ENCODE data around the gene NTRK2.
A peak's percentile ranks its signal among the peaks of the same experiment; 100 is the strongest.

Gene NTRK2

DNA sequence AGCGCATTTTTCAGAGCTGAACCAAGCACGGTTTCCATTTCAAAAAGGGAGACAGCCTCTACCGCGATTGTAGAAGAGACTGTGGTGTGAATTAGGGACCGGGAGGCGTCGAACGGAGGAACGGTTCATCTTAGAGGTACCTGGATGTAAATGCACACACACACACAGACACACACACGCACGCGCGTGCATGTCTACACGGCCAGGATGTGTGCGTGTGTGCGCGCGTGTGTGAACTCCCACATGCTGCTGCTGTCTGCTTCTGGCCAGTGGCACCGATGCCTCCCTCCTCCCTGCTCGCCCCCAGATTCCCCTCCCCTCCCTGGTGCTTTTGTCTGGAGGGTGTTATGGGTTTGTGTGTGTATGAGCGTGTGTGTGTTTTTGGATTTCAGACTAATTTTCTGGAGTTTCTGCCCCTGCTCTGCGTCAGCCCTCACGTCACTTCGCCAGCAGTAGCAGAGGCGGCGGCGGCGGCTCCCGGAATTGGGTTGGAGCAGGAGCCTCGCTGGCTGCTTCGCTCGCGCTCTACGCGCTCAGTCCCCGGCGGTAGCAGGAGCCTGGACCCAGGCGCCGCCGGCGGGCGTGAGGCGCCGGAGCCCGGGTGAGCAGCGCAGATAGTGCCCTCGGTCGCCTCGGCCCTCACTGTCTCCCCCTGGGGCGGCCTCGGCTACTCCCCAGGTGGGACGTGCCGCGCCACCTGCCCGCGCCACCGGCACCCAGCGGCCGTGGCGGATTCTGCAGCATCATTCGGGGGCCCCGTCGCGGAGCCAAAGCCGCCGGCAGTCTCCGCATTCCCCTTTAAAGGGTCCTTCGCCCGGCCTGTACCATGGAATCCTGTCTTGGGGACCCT is at the start of gene NTRK2:
Gene NTRK2, plus strand, starts transcription at position 442 of the 850 bp plus-strand sequence. CDS start 1,020 bp downstream, outside the sequence.
- peak; percentile 20 for DNase-seq

DNA sequence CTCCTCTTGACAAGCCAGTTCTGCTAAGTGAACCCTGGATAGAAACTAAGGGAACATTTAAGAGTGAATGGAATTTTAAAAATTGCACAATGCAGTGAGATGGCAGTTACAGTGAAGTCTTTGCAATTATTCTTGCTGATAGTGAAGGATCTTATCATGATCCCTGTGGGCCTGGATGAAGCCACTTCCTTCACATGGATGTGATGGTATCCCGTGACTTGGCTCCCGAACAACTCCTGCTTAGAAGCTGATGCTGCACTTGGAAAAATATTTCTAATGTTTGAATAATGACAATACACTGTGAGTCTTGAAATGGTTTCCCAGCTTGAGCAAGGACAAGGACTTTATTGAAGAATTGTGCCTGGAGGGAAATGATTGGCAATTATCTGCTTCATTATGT is 49.2 kb upstream of the NTRK2 start:
- DNase-seq = no peak

DNA sequence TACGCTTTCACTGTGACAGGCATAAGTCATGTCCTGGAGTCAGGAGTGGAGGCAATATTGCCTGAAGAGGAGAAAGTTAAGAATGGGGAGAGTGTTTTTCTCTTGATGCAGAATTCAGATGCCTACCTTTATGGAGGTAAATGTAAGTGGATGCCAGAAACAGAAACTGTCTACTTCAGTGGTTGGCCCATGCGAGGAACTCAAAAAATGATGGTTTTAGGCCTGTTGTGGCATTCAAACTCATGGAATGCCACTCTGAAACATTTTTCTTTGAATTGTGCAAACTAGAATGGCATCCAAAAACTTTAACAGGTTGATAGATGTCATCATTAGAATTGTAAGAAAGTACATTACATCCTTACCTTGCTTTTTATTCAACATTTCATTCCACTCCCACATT is 47.7 kb upstream of the NTRK2 start:
- no peak for DNase-seq

DNA sequence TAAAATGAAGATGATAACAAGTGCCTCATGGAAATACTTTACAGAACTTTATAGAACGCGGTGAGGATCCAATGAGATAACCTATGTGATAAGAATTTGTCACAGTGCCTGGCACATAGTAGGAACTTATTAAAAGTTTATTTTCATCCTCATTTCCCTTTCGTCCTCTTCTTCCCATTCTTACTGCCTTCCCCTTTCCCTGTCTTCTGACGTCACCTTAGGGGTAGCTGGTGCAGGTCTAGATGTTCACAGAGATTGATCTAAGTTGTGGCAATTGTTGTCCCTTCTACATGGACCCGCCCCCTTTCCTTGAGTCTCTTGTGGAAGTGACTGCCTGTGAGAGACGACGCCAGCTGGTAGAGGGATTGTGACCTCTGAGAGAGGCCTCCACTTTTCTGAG is 46.5 kb upstream of the NTRK2 start:
- no peak for DNase-seq

DNA sequence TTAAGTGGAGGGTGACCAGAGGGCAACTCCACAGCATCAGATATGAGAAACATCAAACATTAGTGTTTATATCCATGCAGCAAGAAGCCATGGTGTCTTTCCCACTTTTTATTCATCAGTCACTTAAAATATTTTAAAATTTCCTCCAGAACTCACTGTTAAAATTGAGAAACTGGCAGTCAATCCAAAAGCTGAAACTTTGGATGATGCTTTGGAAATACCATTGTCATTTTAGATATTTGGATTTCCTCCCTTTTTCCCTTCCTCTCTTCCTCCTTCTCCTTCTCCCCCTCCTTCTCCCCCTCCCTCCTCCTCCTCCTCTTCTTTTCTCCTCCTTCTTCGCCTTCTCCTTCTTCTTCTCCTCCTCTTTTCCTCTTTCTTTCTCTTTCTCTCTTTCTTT is 33.1 kb upstream of the NTRK2 start:
- no peak for DNase-seq

DNA sequence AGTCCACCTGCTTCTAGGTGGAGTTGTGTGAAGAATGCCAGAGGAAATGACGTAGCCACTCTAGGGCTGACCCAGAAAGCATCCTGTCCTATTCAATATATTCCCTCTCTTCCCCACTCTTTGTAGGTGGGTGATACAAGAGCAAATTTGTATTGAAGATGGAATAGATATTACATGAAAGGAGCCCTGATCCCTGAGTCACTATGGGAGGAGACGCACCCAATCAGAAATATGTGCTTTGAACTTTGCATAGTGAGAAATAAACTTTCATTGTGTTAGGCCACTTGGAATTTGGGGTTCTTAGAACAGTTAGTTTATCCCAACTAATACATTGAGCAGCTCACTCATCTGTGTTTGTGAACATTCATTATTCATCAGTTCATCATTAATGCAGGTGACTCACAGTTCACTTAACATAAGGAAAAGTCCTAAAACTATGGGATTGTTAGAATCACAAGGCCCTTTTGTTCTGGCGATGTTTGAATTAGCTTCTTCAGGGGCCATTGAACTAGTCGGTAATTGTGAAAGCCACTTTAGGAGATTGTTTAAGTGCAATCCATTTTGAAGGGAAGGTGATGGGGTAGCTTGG is 26.9 kb upstream of the NTRK2 start:
- no peak for DNase-seq

DNA sequence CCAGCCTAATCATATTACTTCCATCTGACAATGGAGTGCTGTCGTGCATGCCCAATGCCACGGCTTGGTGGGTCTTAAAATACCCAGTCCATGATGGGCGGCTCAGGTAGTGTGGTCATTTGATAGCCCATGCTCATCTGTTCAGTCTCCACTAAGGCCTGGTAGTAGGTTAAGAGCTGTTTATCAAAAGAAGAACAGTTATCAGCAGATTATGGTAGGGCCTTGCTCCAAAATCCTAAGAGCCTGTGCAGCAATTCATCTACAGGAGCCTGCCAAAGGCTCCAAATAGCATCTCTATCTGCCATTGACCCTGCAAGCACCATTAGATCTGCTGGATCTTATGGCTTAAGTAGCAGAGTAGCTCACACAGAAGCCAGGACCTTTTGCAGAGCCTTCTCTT is 21.8 kb upstream of the NTRK2 start:
- DNase-seq = no peak

DNA sequence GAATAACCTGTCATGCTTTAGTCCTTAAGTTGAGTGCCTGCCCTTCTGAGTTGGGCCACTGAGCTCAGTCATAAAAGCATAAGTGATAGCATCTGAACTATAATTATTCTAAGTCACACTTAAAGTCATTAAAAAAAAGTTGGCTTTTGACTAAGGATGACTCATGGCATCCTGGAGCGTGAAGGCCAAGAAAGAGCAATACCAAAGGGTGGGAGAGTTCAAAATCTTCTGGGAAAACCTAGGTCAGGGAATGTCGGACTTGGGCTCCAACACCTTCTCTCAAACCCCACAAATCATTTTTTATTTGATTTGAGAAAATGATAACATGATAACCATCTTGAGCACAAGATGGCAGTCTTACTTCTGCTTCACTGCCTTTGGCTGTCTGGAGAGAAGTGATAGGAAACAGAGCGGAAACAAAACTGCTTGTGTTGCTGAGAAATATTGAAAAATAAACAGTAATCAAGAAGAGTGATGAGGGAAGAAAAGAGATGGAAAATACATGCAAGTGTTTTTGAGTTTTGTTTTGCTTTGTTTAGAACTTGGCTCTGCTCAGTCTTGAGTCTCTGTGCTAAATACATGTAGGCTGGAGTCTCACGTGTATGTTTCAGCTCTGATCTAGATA is 16.9 kb upstream of the NTRK2 start:
- no peak for DNase-seq

DNA sequence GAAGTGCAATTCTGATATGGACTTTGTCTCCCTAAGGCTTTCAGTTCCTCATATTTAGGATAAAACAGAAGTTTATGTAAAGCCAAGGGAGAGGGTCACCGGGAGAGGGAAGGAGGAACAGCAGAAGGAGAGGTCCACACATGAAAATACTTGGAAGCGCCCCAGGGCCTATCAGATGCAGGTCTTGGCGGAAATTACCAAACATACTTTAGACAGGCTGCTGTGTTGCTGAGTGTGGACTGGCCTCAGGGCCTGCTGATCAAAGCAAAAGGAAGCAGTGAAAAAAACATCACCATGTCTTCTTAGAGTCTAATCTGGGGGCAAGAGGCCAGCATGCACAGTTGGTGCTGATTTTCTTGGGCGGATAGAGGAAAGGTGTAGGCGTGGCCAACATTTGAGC is 14.1 kb upstream of the NTRK2 start:
- no peak for DNase-seq

DNA sequence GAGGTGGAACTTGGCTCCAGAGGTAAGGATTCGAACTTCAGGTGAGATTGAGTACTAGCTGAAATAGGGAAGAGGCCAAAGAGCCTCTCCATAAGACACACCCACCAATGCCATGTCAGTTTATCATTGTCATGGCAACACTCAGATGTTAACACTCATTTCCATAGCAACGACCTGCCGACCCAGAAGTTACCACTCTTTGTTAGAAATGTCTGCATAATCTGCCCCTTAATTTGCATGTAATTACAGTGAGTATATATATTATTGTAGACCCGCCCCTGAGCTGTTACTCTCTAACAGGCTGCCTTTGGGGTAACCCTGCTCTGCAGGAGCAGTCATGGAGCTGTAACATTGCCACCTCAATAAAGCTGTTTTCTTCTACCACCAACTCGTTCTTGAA is 10.2 kb upstream of the NTRK2 start:
- no peak for DNase-seq

DNA sequence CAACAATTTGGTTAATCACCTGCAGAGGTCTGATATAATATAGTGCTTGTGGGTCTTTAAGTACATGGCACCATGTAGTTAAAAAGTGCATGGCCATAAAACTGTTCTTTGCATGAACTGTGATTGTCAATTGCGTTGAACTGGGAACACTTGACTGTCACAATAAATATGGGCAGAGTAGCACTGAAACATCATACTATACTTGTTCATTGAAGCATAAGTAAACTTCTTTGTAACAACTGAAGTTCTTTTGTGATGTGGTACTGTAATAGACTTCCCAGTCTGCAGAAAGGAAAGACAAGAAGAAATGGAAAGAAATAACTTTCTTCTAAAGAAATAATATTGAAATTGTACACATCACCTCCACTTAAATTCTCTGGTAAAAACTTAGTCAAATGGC is 9.8 kb upstream of the NTRK2 start:
- DNase-seq = no peak

DNA sequence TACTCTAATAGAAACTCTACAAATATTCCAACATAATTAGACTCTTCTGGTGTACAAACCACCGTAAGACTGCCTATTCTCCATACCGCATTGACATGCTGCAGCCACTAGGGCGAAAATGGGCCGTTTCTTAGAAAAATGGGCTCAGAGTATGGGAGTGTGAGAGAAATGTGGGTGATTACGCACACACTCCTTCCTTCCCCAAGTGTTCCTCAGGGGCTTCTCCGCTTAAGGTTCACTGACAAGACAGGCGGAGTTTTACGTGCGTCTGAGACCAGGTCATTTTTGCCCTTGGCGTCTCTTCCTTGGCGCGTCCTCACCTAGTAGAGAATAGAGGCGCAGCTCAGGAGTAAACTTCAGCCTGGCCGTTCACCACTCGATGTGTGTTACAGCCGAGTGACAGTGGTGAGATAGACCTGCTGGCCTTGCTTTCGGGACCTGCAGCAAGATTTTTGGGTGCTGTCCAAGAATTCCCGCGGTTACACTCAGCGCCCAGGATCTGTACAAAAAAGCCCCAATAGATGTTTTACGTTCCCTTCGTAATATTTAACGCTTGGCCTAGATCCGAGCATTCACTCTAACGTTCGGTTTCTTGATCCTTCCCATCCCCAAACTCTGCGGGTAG is 1.8 kb upstream of the NTRK2 start:
- no peak for DNase-seq

DNA sequence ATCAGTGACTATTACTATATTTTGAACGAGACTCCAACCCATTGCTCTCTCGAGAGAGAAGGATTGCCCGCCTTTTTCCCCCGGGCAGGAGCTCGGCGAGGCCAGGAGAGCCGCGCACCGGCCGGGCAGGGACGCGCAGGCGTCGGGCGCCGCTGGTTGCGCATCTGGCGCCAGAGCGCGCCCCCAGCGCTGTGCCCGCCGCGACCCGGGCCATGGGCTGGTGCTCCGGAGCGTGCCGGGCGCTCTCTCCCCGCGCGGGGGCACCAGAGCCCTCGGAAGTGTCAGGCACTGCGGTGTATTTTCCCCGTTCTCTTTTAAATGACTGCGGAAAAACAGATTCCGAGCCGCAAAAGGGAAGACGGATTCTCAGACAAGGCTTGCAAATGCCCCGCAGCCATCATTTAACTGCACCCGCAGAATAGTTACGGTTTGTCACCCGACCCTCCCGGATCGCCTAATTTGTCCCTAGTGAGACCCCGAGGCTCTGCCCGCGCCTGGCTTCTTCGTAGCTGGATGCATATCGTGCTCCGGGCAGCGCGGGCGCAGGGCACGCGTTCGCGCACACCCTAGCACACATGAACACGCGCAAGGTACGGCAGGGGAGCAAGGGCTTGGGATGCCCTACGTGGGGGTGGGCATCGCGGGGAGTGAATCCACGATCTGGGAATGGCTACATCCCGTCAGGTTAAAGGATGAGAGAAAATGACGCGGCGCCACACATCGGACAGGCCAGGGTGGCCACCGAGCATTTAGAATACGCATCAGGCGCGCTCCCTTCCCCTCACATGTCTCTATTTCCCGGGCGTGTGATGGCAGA is 1.1 kb upstream of the NTRK2 start:
- peak; percentile 45 for DNase-seq

DNA sequence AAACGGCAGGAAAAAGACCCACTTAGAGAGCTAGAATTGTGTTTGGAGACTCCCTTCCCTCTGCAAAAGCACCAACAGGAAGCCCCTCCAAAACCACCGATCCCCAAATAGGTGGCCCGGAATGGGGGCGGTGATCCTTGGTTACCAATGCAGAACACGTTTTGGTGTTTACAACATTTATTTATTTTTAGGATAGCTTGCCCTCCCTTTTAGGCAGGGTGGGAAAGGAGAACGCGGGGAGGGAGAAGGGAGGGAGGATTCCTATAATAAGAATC is 579 bp upstream of the NTRK2 start:
- no peak for DNase-seq

DNA sequence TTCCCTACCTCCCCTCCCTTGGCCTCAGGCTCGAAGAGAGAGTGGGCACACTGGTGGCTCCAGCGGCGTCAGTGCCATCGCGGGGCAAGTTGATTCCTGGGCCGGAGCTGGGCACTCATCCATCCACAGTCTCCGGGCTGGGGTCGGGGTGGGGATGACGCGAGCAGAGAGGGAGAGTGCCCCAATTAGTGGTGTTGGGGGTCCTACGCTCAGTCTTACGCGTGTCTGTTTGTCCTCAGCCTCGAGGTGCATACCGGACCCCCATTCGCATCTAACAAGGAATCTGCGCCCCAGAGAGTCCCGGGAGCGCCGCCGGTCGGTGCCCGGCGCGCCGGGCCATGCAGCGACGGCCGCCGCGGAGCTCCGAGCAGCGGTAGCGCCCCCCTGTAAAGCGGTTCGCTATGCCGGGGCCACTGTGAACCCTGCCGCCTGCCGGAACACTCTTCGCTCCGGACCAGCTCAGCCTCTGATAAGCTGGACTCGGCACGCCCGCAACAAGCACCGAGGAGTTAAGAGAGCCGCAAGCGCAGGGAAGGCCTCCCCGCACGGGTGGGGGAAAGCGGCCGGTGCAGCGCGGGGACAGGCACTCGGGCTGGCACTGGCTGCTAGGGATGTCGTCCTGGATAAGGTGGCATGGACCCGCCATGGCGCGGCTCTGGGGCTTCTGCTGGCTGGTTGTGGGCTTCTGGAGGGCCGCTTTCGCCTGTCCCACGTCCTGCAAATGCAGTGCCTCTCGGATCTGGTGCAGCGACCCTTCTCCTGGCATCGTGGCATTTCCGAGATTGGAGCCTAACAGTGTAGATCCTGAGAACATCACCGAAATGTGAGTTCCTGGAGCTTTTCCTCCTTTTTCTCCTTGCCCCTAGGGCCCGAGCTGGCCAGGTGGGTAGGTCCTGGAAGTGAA is 861 bp downstream of the NTRK2 start:
- DNase-seq = peak; percentile 11

DNA sequence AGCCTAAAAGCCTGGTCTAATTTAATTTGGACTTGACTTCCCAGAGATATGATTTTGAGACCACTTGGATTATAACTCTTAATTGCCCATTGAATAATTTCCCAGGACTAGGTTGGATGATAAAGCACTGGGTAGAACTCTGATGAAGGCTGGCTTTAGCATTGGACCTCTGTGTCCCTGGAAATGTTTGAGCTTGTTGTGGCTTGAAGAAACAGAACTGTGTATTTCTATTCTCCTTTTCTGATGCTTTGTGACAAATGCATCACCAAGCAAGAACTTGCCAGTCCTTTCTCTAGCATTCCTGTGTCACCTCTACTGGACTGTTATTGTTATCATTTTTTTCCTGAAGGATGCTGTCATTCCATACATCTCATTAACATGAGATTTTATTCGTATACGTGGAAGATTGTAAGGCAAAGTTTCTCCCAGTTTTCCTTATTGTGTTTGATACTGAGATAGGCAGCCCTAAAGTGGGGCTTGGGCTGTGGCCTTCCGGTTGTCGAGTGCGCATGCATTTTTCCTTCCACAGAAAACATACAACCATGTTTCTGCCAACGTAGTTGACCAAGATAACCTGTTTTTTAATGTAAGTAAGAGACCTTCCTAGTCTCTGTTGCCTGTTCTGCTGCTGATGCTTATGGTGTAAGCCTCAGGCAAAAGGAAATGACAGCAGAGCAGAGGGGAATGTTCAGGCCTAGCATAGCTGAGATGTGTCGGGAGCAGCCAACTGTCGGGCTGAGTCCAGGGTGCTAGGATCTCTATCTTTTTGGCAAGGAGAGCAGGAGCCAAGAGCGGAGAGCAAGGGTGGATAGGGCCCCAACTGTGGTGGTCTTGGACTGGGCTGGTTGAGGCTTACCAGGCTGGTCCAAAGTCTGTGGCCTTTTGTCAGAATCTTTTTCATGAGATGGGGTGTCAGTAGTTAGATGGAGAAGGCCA is 2.3 kb downstream of the NTRK2 start:
- DNase-seq = no peak

DNA sequence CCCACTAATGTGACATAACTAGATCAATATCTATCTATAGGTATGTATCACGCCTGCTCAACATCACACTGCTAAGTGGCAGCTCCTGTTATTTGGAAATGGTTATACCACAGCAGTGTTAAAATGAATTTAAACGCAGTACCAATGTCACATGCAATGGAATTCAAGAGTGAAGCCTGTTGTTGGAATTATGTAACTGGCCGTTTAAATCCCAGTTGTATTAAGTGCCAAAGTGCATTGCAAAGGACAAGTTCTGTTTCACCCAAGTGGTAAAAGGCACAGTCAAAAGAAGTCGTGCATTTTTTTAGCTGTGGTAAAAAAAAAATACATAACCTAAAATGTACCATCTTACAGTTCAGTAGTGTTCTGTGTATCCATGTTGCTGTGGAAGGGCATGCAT is 4.3 kb downstream of the NTRK2 start:
- DNase-seq = no peak

DNA sequence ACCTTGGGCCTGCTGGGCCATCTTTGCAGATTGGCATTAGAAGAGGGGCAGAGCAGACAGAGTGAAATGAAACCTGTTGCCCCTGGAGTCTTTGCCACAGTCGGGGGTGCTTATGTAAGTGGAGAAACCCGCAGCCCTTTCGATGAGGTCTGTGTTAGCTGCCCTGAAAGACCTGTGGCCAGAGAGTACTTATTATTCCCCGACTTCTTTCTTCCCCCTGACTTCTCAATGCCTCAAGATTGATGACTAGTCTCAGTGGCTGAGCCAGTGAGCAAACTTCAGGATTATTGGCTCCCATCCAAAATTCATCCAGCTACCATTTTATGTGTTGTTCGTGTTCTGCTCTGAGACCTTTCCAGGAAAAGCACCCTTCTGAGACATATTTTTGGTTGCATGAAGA is 7.6 kb downstream of the NTRK2 start:
- DNase-seq = no peak

DNA sequence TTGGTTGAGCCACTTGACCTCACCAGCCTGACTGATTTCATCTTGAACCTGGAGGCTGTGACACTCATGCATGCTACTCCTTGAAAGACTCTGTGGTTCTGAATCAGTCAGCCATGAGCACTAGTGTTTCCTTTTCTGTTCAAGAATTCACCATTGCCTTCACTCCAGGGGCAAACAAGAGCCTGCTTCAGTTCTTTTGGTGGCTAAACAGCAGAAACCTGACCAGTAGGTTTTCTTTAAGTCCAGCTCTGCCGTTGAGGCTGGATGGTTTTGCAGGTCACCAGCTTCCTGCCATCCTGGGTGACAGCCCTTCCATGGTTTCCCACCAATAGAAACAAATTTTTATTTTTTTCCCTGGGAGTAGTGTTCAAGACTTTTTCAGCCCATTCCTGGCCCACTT is 10.0 kb downstream of the NTRK2 start:
- DNase-seq = no peak

DNA sequence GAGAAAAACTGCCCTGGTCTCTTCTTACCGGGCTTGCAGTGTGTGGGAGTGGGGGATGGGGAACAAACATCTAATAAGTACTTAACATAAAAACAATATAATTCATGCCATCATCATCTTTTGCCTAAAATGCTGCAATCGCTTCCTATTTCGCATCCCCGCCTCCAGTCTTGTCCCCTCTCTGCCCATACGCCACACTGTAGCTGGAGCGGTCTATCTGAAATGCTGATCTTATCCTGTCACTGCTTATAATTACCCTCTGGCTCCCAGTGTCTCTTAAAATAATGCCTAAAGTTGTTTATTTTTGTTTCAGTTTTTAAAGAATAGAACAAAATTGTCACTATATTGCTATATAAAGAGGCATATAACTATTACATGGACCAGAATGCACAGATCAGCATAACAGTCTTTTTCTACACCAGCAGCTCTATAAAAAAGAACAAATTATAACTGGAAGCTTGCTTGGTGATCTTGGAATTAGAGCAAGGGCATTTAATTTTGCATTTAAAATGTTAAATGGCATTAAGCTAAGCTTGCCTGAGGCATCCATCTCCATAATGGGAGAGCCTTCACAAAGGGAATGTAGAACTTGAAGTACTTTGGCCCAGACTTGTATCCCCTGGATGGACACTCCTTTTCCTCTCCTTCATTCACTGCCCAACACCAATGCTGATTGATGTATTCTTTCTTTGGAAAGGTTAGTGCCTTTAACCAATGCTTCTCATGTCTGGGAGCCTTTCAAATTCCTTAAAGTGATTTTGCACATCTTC is 12.2 kb downstream of the NTRK2 start:
- no peak for DNase-seq
